ENCODE data around the gene VEPH1.

The VEPH1 gene

GRCh38 chr3:157225001-157225400, 278.2 kb downstream of the VEPH1 start:
- no peak for DNase-seq

GRCh38 chr3:157220883-157221282, 282.3 kb downstream of the VEPH1 start:
- DNase-seq: no peak

GRCh38 chr3:157220211-157220610, 283.0 kb downstream of the VEPH1 start:
- no peak for DNase-seq

GRCh38 chr3:157219215-157219614, 284.0 kb downstream of the VEPH1 start:
- DNase-seq: no peak
